Fibroblast of skin of abdomen (primary cell): ENCODE results near the gene SPR.
A peak's percentile ranks its signal among the peaks of the same experiment; 100 is the strongest.
"Not testable (repeated sequence)": the region's sequence is repeated elsewhere in the genome, so short reads cannot be mapped to it uniquely, and the experiment has no call there.

Experiments used
- DNase-seq: peaks from one replicate; pipeline ENCODE4 v3.0.0-alpha.2; 2013

The SPR gene

DNA sequence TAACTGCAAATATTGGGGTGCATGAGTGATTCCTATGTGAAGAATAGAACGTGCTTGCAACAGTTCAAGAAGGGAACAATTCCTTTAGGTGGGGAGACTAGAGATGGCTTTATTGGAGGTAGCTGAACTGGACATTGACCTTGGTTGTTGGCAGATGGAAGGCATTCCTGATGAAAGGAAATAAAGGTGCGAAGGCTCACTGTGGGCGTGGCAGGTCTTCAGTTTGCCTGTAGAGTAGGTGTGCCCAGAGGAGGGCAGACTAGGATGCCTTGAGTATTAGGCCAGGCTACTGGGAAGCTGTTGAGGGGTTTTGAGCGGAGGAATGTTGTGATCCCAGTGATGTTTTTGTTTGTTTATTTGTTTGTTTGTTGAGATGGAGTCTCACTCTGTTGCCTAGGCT, 2.8 kb downstream of the SPR start:
- DNase-seq = no peak

DNA sequence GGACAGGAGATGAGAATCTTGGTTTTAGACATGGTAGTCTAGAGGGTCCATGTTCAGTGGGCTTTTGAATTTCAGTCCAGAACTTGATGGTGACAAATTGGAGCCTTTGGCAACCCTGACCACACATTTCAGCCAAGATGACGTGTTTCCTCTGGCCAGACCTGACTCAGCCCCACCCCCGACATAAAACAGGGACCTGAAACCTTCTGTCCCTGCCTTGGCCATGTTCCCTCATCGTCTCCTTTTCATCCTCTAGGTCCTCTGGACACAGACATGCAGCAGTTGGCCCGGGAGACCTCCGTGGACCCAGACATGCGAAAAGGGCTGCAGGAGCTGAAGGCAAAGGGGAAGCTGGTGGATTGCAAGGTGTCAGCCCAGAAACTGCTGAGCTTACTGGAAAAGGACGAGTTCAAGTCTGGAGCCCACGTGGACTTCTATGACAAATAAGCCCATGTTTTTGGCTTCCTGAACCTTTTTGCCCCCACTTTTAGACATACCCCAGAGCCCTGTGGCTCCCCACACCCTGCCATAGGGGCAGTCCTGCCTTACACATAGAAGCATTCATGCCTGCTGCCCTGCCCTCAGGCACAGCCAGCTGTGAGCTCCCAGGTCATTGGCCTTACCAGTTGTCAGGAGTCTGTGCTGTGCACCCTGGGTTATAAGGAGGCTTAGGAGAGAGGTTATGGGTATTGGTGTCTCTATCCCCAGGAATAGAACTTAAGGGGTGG, 4.0 kb downstream of the SPR start:
- DNase-seq = no peak

DNA sequence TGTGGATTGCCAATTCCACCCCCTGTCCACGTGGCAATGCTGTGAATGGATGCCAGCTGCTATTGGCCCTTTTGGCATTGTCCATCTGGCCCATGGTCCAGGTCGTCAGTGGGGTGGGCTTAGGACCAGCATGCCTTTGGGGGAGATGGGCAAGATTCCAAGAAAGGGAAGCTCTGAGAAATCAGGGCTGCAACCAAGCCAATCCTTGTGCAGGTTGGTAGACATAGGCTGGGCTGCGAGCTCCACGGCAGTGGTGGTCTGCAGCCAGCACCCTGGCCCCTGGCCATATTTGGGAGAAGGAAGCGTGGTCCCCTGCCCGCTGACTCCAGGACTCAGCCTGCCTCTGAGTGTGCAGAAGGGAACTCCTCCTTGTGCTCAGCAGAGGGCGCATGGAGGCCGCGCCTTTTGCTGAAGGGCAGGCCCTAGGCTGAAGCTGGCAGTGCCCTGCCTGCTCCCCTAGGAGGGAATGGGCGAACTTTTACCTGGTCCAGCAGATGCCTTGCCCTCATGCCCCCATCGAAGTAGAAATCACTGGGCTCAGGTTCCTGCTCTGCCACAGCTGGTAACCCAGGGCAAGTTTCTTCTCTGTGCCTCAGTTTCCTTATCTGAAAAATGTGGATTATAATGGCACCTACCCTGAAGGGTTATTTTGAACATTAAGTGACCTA, 5.4 kb downstream of the SPR start:
- DNase-seq = peak; percentile 68

DNA sequence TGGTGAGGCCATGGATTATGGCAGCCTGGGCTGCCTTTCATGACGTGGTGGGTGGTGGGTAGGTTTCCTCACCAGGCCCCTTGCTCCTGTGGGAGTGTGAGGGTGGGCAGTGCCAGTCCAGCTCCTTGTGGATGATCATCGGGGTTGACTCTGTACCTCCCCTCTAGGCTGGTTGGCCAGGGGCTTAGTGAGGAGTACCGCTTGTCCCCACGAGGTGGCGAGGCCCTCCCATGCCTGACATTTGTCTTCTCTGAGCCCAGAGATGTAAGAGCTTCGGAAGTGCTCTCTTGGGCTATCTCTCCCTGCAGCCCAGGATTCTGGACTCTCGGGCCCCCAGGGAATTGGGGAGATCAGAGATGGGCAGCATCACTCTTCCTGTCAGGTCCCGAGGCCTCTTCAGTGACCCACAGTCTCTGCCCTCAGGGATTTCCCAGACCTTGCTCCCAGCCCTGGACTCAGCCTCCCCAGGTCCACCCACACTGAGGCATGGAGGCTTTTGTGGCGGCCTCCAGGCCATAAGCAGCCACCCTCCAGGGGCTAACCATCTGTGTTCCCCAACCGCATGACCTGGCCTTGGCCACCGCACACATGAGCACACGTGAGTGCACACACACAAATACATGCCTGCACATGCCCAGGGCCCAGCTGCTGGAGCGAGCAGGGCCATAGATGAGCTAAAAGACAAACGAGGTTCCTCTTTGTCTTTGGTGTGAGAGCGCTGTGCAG, 6.5 kb downstream of the SPR start:
- DNase-seq = peak; percentile 59

DNA sequence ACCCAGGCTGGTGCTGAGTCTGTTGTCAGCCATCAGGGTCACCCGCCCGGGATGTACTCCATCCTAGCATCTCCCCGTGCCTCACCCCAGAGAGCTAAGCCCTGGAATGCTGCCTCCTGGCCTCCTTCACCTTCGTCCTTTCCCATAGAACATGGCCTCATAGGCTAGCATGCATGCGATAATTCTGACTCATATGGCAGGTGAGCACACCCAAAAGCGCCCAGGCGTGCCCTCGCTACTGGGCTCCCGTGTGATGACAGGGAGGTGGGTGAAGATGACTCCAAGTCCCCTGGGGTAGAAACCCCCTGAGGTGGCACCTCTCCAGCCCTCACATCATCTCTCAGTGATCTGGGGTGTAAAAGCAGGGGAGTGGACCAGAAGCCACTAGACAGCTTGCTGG, 7.3 kb downstream of the SPR start:
- no peak for DNase-seq

DNA sequence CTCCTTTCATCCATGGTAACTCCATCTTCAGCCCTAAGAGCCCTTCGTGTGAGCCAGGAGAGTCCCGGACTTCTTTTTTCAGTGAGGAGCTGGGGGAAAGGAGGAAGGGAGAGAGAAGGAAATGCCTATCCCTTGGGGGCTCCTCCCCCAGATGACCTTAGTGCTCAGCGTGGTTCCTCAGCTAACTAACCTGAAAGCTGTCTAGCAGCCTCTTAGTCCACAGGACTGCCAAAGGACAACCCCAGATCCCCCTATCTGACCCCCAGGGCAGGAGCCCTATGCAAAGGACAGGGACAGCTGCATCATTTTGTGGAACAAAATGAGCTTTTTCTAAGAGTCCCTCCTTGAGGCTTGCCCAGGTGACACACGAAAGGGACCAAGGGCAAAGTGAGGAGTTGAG, 7.9 kb downstream of the SPR start:
- DNase-seq = no peak

DNA sequence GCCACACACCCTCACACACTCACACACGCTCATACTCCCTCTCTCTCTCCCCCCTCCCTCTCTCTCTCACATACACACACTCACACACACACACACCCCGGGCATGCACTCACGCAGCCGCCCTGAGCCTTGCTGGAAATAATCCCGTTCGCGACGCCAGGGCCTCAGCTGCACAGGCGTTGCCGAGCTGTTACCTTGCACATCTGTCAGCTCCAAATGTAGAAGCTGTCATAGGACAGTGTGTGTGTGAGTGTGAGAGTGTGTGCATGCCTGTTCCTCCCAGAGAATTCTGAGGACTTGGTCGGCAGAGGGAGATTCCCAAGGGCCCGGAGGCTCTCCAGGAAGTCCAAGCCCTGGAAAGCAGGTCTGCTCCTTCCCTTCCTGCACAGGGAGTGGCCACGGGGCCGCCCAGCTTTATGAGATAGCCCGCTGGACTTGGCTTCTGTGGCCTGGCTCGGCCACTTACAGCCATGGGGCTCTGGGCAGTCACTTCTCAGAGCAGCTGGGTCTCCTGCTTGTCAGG, 8.6 kb downstream of the SPR start:
- DNase-seq = peak; percentile 61

DNA sequence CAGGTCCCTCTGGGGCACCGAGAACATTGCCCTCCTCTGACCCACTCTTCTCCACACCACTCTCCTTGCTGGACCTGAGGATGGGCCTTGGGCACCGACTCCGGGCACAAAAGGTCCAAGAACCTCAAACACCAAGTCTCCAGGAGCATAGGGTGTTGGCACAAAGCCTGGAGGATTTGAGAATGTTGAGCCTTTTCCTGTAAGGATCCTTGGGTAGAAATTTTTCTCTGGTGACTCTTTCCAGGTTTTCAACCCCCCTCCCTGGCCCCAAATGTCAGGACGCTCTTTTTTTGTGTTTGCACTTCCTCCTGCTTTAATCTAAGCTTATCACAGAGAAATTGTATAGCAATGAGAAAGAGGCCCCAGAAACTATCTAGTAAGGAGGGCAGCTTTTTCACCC, 9.2 kb downstream of the SPR start:
- DNase-seq = peak; percentile 41

DNA sequence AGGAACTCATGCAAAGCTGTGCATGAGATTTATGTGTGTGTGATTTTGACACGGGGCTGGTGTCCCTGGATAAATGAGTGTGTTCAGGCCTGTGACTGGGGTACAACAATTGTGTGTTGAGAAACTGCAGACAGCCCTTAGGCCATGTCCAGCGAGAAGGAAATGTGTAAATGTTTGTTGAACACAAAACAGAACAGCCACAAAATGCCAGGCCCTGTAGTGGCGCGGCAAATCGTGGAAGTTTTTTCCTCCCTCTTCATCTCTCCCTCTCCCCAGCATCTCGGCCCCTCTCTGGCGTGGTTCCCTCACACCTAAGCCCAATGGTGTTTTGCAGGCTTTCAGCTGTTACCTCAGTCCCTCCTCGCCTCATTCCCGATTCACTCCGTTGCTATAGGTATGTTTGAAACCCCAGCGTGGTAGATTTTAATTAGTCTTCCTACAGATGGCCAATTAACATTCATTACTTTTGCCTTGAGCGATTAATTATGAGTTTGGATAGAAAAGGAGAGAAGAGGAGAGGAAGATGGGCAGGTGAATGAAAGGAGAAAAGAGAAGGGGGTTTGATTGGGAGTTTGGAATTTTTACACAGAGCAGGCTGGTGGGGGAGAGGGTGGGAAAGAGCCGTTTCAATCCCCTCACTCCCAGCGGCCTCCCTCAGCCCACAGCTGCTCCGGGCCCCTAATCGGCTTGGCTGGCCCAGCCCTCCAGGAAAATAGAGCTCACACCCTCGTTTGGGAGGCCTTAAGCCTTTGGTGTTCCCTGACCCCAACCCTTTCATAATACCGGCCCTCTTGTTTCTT, 10.8 kb downstream of the SPR start:
- no peak for DNase-seq

DNA sequence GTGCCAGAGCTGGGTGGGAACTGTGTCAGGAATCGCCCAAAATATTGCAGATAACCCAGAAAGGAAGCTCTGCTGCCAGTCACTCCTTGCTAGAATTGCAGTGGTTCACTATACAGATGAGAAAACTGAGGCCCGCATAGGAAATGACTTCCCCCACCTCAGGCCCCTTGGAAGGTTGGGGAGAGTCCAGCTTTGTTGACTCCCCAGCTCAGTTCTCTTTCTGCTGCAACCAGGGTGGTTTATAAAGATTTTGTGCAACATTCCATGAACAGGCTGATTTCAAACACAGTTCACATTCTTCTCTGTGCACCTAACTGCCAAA, 11.3 kb downstream of the SPR start:
- no peak for DNase-seq

DNA sequence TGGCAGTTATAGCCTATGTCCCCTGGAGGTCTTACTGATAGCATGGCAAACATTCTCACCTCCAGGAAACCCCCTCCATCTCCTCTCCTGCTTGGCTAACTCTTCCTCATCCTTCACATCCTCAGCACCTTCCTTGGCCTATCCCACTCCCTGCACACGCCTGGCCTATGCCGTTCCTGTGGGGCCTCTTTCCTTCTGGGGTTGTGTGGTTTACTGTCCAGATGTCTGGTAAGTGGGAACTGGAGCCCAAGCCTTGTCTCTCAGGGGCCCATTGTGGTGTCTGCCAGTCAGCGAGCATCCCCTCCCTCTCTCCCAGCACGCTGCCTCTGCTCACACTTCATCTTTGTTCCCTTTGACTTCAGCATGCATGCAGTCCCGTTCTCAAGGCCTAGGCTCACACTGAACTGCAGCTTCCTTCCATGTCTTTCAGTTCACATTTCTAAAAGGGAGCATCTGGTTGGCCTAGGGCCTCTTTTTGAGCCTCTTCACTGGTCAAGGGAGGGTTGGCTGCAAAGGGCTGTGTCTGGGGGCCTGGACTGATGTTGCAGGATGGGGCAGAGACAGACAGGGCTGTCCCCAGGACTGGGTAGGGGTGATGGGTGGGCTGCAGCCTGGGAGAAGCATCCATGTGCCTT, 13.1 kb downstream of the SPR start:
- no peak for DNase-seq

DNA sequence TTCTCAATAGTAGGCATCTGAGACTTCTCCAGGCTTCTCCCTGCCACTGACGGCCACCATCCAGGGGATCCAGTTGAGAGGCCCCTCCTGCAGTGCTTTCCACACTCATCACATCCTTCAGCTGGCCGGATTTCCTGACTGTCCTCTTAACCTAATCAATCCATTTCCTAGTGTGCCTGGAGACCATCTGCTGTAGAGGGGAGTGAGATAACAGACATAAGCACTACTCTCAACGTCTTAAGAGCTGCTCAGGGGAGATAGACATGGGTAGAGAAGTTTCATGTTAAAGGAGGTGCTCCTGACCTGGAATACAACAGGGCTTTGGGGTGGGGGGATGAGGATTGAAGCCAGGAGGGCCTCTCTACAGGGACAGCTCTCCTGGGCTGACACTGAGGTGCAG, 14.2 kb downstream of the SPR start:
- DNase-seq = no peak

DNA sequence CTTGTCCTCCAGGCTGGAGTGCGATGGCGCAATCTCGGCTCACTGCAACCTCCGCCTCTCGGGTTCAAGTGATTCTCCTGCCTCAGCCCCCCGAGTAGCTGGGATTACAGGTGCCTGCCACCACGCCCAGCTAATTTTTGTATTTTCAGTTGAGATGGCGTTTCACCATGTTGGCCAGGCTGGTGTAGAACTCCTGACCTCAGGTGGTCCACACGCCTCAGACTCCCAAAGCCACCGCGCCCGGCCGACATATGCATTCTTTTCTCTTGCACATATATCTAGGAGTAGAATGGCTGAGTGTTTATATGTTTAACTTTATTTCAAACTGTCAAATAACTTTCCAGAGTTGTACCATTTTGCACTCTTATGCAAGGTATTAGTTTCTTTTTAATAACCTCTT, 20.2 kb downstream of the SPR start:
- DNase-seq = not testable (repeated sequence)

DNA sequence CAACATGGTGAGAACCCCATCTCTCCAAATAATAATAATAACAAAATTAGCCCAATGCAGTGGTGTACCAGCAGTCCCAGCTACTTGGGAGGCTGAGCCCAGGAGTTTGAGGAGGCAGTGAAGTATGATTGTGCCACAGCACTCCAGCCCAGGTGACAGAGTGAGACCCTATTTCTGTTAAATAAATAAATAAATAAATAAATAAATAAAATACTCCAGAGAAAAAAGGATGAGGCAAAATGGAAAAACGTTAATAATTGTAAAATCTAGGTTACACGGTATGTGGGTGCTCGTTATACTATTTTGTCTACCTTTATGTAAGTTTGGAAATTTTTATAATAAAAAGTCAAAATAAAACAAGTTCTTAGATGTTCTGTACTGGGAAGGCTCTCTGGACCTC, 21.5 kb downstream of the SPR start:
- DNase-seq = no peak

DNA sequence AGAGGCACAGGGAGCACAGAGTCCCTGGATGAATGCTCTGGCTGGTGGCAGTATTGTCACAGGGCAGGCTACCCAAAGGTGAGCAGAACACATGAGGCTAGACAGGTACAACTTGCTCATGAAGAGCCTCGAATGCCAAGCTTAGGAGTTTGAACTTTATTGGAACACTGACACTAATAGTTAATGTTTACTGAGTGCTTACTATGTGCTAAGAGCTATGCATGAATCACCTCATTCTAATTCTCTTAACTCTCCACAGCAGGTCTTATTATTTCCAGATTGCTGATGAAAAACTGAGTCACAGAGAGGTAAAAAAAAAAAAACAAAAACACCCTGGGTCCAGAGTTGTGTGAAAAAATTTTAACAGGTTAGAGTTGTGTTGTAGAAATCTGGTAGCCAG, 24.0 kb downstream of the SPR start:
- DNase-seq = no peak

DNA sequence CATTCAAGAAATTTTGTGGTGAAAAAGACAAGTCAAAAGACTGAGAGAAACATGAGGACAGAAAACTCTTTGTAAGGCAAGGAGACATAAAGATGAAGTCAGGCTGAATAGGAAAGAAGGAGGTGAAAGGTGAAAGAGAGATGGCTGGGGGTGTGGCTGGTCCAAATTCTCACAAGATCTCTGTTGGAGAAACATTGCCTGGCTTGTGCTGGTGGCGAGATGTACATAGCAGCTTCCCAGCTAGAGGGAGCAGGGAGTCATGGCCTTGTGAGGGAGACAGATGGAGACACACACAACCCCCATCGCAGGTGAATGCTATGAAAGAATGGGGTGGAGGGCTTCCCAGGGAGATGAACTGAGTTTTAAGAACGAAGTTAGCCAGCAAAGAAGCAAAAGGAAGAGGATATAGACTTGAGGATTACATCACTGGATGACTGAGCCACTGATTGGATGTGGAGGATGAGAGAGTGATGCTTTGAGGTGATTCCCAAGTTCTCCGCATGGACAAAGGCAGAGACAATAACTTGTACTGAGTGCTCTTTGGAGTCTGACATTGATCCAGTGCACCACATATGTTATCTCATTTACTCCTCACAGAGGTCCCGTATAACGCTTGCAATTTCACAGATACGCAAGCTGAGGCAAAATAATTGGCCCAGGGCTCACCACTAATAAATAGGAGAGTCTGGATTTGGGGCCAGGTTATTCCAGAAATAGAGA, 26.4 kb downstream of the SPR start:
- no peak for DNase-seq

DNA sequence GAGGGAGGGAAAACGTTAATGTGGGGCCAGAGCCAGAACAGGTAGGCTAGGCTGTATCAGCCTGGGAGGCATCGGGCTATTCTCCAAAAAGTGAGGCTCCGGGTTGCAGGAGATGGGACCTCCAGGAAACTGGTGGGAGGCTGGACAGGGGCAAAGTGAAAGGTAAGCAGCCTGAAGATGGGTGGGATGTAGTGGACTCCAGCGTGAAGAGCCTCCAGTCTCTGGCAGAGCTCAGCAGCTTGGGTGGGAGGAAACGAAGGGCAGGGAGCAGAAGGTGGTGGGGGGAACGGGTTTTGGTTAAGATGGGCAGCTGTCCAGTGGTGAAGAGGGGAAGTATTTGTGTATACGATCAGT, 27.0 kb downstream of the SPR start:
- DNase-seq = no peak

DNA sequence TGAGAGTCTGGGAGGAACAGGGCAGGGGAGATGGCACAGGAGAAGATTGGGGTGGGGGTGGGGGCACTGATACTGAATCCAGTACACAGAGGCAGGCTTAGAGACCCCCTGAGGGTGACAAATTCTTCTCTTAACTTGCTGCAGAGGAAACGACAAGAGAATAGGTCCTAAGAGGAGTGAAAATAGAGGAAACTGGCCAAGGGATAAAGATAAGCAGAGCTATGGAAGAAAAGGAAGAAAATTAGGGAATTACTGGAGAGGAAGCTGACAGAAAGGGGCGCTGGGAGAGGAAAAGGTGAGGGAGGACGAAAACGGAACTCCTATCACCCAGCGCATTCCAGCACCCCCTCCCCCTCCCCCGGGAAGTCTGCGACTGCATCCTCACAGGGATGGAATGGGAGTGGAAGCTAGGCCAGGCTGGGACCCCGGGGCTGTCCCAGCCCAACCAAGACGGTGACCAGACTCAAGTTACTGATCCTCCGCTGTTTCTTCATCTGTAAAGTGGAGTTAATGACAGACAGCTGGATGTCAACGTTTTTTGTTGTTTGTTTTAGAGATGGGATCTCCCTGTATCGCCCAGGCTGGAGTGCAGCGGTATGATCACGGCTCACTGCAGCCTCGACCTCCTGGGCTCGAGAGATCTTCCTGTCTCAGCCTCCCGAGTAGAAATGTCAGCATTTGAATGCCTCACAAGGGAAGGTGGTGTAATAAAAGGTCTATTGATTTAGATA, 27.5 kb downstream of the SPR start:
- DNase-seq = no peak

DNA sequence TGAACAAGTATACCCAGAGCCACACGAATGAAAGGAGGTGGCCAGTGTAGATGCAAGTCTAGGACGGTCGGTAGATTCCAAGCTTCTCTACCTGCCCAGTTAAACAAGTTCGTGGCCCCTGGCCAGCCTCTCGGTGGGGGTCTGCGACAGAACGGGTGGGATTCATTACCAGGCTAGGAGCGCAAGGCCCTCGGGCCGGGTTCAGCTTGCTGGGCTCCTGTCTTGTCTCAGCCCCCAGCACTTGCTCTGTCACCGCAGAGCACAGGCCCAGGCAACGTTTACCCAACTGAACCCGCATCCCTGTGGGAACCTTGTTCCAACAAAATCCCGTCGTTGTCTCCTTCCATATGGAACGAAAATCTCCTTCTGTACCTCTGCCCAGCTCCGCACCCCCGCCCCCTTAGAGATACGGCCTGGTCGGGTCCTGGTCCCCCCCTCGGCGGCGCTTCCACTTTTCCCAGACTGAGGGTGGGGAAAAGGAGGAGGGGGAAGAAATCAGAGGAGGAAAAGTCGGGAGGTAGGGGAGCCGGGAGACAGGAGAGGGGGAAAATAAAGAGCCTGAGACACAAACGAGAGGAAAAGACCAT, 28.2 kb downstream of the SPR start:
- no peak for DNase-seq

DNA sequence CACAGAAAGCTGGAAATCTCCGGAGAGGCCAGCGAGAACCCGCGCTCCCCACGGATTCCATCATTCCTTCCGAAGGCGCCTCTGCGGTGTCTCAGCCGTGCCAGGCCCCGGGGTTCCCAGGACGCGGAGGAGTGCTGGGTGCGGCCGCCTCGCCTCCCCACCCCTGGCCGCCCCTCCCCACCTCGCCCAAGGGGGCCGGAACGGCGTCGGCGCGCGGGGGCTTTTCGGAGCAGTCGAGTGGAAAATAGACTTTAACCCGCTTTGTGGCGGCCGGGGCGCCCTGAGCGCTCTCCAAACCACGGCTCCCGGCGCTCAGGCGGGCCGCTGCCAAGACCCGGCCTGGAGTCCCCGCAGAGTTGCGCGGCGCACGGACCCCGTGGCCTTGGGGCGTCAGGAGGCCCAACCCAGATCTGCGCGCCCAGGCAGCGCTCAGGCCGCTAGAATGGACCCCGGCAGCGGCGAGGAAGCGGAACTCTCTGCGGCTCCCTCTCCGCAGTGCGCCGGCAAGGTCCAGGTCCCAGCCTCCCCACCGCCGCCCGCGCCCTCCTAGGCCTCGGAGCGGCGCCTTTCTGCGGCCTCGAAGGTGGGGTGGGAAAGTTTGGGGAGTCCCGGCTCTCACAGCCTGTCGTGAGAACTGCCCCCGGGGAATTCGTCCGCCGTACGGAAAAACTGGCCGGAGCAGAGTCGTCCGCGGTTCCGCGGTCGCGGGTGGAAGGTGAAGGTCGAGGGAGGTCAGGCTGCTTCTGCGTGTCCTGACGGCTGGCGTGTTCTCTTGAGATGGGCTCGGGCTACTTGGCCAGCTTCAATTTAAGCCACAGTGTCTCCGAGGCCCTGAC, 28.9 kb downstream of the SPR start:
- no peak for DNase-seq
